Measurements from ENCODE around the gene NMNAT2.

Gene NMNAT2

DNA sequence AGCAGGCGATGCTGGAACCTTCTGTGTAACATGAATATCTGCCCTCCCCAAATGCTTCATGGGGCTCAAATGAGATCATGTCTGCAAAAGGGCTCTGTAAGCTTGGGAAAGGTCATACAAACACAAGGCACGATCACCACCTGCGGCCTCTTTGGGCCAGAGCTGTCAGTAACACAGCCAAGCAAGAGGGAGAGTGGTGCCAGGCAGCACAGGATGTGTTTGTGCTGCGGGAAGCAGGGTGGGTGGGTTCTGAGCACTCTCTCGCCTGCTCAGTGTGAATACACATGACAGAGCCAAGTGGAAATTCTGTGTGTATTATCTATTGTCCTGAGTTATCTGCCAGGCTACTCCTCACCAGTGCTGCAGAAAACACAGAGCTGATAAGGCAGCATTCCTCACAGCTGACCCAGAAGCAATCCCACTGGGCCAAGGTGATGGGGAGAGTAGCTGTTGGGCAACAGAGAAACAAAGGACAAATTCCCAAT is 130.9 kb downstream of the NMNAT2 start:
- TF ChIP-seq FOXP2 (optimal IDR thresholded peaks at IDR 0.05; ENCODE audit: borderline replicate concordance, extremely low read depth, extremely low read length, insufficient read depth) = no peak
- TF ChIP-seq TAF1 (IDR thresholded peaks at IDR 0.05; ENCODE audit: borderline replicate concordance, insufficient read depth, low read length) = no peak

DNA sequence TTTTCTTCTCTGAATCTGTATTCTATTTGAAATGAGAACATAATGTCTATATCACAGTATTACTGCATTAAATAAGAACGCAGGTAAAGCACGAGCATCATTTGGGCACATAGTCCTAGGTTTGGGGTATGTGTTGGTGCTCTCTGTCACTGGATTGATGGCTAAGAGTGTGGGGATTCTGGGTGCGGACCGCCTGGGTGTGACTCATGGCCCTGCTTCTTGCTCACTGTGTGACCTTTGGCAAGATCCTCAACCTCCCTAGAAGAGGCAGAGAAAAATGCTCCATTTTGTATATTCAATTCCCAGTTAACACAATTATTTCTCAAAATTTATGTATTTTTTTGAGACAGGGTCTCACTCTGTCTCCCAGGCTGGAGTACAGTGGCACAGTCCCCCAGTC is 132.4 kb downstream of the NMNAT2 start:
- TF ChIP-seq, protein P1, sequence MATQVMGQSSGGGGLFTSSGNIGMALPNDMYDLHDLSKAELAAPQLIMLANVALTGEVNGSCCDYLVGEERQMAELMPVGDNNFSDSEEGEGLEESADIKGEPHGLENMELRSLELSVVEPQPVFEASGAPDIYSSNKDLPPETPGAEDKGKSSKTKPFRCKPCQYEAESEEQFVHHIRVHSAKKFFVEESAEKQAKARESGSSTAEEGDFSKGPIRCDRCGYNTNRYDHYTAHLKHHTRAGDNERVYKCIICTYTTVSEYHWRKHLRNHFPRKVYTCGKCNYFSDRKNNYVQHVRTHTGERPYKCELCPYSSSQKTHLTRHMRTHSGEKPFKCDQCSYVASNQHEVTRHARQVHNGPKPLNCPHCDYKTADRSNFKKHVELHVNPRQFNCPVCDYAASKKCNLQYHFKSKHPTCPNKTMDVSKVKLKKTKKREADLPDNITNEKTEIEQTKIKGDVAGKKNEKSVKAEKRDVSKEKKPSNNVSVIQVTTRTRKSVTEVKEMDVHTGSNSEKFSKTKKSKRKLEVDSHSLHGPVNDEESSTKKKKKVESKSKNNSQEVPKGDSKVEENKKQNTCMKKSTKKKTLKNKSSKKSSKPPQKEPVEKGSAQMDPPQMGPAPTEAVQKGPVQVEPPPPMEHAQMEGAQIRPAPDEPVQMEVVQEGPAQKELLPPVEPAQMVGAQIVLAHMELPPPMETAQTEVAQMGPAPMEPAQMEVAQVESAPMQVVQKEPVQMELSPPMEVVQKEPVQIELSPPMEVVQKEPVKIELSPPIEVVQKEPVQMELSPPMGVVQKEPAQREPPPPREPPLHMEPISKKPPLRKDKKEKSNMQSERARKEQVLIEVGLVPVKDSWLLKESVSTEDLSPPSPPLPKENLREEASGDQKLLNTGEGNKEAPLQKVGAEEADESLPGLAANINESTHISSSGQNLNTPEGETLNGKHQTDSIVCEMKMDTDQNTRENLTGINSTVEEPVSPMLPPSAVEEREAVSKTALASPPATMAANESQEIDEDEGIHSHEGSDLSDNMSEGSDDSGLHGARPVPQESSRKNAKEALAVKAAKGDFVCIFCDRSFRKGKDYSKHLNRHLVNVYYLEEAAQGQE (IDR thresholded peaks at IDR 0.05; ENCODE audit: insufficient read depth in 1 of 2, low read depth in 2 of 2, low read length in 2 of 2) = no peak
- TF ChIP-seq TAF1 (IDR thresholded peaks at IDR 0.05; ENCODE audit: borderline replicate concordance, insufficient read depth, low read length) (no peak), SIN3A (IDR thresholded peaks at IDR 0.05; ENCODE audit: borderline replicate concordance, insufficient read depth, low read length) (no peak), POLR2AphosphoS5 (IDR thresholded peaks at IDR 0.05; ENCODE audit: low read depth, low read length) (no peak), FOXP2 (optimal IDR thresholded peaks at IDR 0.05; ENCODE audit: borderline replicate concordance, extremely low read depth, extremely low read length, insufficient read depth) (no peak)

DNA sequence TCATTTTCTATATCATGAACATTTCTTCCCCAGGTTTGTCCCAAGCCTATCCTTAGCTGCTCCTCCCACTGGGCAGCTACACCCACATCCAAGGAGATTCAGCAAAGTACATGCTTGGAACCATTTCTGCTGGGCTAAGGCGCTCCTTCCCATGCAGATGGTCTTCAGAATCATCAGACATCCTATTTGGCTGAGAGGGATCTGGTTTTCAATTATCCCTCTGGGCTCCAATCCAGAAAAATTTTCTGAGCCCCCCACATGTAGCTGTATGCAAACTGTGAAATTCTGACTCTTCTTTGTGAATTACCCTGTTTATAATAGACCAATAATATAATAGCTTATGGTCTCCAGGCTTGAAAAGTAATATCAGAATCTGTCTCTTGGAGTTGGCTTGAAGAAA is 132.9 kb downstream of the NMNAT2 start:
- no peak for TF ChIP-seq FOXP2 (optimal IDR thresholded peaks at IDR 0.05; ENCODE audit: borderline replicate concordance, extremely low read depth, extremely low read length, insufficient read depth)
- TF ChIP-seq SIN3A (IDR thresholded peaks at IDR 0.05; ENCODE audit: borderline replicate concordance, insufficient read depth, low read length) = no peak
- TF ChIP-seq, protein P1 (IDR thresholded peaks at IDR 0.05; ENCODE audit: insufficient read depth in 1 of 2, low read depth in 2 of 2, low read length in 2 of 2) = no peak
- no peak for TF ChIP-seq TAF1 (IDR thresholded peaks at IDR 0.05; ENCODE audit: borderline replicate concordance, insufficient read depth, low read length)
- TF ChIP-seq POLR2AphosphoS5 (IDR thresholded peaks at IDR 0.05; ENCODE audit: low read depth, low read length) = no peak

DNA sequence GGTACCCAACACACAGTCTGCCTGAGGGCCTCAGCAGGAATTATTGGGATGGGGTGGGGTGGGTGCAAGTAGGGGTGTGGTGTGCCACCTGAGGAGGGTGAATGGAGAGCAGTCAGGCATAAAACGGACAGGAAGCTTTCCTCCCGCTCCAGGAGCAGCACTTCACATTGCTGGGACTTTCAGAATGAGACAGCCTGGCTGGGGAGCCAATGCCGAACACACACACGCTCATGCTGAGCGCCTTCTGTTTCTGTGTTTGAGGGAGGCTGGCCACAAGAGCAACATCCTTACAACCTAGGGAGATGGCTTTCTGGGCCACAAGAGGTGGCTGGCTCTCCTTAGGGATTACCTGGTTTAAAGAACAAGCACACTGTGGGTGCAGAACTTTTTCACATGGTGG is 134.1 kb downstream of the NMNAT2 start:
- TF ChIP-seq POLR2AphosphoS5 (IDR thresholded peaks at IDR 0.05; ENCODE audit: low read depth, low read length) (no peak), TAF1 (IDR thresholded peaks at IDR 0.05; ENCODE audit: borderline replicate concordance, insufficient read depth, low read length) (no peak), SIN3A (IDR thresholded peaks at IDR 0.05; ENCODE audit: borderline replicate concordance, insufficient read depth, low read length) (no peak), FOXP2 (optimal IDR thresholded peaks at IDR 0.05; ENCODE audit: borderline replicate concordance, extremely low read depth, extremely low read length, insufficient read depth) (no peak)
- TF ChIP-seq, protein P1 (IDR thresholded peaks at IDR 0.05; ENCODE audit: insufficient read depth in 1 of 2, low read depth in 2 of 2, low read length in 2 of 2) = no peak

DNA sequence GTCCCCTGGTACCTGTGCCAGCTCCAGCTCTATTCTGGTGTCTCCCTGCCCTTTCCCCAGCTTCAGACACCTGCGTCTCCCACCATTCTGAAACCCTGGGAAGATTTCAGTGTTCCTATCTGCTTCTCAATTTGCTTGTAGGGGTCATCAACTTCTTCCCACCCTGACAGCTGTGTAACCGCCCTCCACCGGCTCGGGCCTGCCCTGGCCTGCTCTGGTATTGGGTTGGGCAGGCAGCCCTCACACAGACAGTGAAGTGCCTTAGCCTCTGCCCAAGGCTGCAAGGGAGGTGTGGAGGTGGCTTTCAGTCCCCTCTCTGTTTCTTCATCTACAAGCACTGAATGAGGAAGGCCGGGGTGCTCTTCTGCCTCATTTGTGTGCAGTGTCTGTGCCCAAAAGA is 134.9 kb downstream of the NMNAT2 start:
- TF ChIP-seq FOXP2 (optimal IDR thresholded peaks at IDR 0.05; ENCODE audit: borderline replicate concordance, extremely low read depth, extremely low read length, insufficient read depth) (no peak), POLR2AphosphoS5 (IDR thresholded peaks at IDR 0.05; ENCODE audit: low read depth, low read length) (no peak), TAF1 (IDR thresholded peaks at IDR 0.05; ENCODE audit: borderline replicate concordance, insufficient read depth, low read length) (no peak), SIN3A (IDR thresholded peaks at IDR 0.05; ENCODE audit: borderline replicate concordance, insufficient read depth, low read length) (no peak)
- TF ChIP-seq, protein P1 (IDR thresholded peaks at IDR 0.05; ENCODE audit: insufficient read depth in 1 of 2, low read depth in 2 of 2, low read length in 2 of 2) = no peak

Data from PFSK-1 (cell line).